ENCODE results near the gene DNAH14.

- TF ChIP-seq POLR2A (IDR thresholded peaks at IDR 0.05) (no peak), CTCF (IDR thresholded peaks at IDR 0.05) (no peak)
These were observed 430.6 kb downstream of the DNAH14 start for GRCh38 chr1:225360119-225360518.

Data from body of pancreas (tissue), 4 donors.